ENCODE data around the gene HS6ST2.

Gene HS6ST2

GRCh38 chrX:132740316-132741123, 217.9 kb downstream of the HS6ST2 start:
- FAIRE-seq = no peak

GRCh38 chrX:132738951-132739350, 219.5 kb downstream of the HS6ST2 start:
- no peak for FAIRE-seq

GRCh38 chrX:132737743-132738142, 220.7 kb downstream of the HS6ST2 start:
- FAIRE-seq = no peak

- no peak for FAIRE-seq
Observed at GRCh38 chrX:132732236-132732635, 226.2 kb downstream of the HS6ST2 start.

GRCh38 chrX:132730726-132731125, 227.7 kb downstream of the HS6ST2 start:
- no peak for FAIRE-seq

GRCh38 chrX:132730266-132730665, 228.2 kb downstream of the HS6ST2 start:
- FAIRE-seq = no peak

- no peak for FAIRE-seq
Observed at GRCh38 chrX:132728296-132728695, 230.1 kb downstream of the HS6ST2 start.

GRCh38 chrX:132718431-132718958, 239.9 kb downstream of the HS6ST2 start:
- no peak for FAIRE-seq

- no peak for FAIRE-seq
Observed at GRCh38 chrX:132716006-132716405, 242.4 kb downstream of the HS6ST2 start.

- no peak for FAIRE-seq
Observed at GRCh38 chrX:132714913-132715312, 243.5 kb downstream of the HS6ST2 start.

- FAIRE-seq = no peak
Observed at GRCh38 chrX:132712350-132712749, 246.1 kb downstream of the HS6ST2 start.

- FAIRE-seq = no peak
Observed at GRCh38 chrX:132710656-132711155, 247.7 kb downstream of the HS6ST2 start.

GRCh38 chrX:132708529-132708928, 249.9 kb downstream of the HS6ST2 start:
- FAIRE-seq = no peak

GRCh38 chrX:132704769-132705168, 253.7 kb downstream of the HS6ST2 start:
- FAIRE-seq = no peak

GRCh38 chrX:132694382-132694781, 264.0 kb downstream of the HS6ST2 start:
- FAIRE-seq = no peak

GRCh38 chrX:132692526-132692925, 265.9 kb downstream of the HS6ST2 start:
- no peak for FAIRE-seq

GRCh38 chrX:132692066-132692465, 266.4 kb downstream of the HS6ST2 start:
- no peak for FAIRE-seq

GRCh38 chrX:132689612-132690563, 268.5 kb downstream of the HS6ST2 start:
- no peak for FAIRE-seq

GRCh38 chrX:132685276-132685675, 273.2 kb downstream of the HS6ST2 start:
- FAIRE-seq = no peak

- no peak for FAIRE-seq
Observed at GRCh38 chrX:132677233-132677716, 281.2 kb downstream of the HS6ST2 start.

- FAIRE-seq = no peak
Observed at GRCh38 chrX:132676561-132677186, 281.8 kb downstream of the HS6ST2 start.

- FAIRE-seq = no peak
Observed at GRCh38 chrX:132676102-132676501, 282.3 kb downstream of the HS6ST2 start.

- FAIRE-seq = no peak
Observed at GRCh38 chrX:132673331-132673730, 285.1 kb downstream of the HS6ST2 start.

Measured in TTC549 (cell line).